Measurements from ENCODE around the gene UGT8. TPM values are rescaled to one million over a fixed set of nuclear protein-coding genes. Genes with fewer than 3 reads are reported as not detected.

UGT8 gene
- total RNA-seq, 1 experiment from 2014 or later: 14.8 TPM

GRCh38 chr4:114595921-114596320, 2.7 kb upstream of the UGT8 start:
- peaks cover 3 to 16% of the 10 kb centered on the region in 2 experiments; a peak in 3 of 4 replicates for H3K4me1 ChIP-seq (ENCODE audit: control insufficient read depth in 1 of 2, insufficient read depth in 2 of 2, low read length in 2 of 2)
- ATAC-seq (no peak), DNase-seq (ENCODE audit: low read depth, low spot score) (no peak)
- H3K4me2 ChIP-seq (ENCODE audit: low read length): no peak overlapping the region
- no peaks in the 10 kb centered on the region for H3K27me3 ChIP-seq (ENCODE audit: insufficient read depth, low read length)
- TF ChIP-seq EZH2phosphoT487 (IDR thresholded peaks at IDR 0.05; ENCODE audit: borderline replicate concordance): no peak
- no peak for TF ChIP-seq SRF (IDR thresholded peaks at IDR 0.05; ENCODE audit: low read depth)
- no peak for TF ChIP-seq REST (IDR thresholded peaks at IDR 0.05; ENCODE audit: low read depth)
- TF ChIP-seq CEBPB (IDR thresholded peaks at IDR 0.05; ENCODE audit: low read depth): no peak
- no peak for TF ChIP-seq ELF1 (IDR thresholded peaks at IDR 0.05; ENCODE audit: borderline replicate concordance, low read depth)
- no peak for TF ChIP-seq EZH2 (IDR thresholded peaks at IDR 0.05)
- TF ChIP-seq POLR2AphosphoS5 (IDR thresholded peaks at IDR 0.05; ENCODE audit: low read depth, low read length): no peak
- TF ChIP-seq ZBTB33 (IDR thresholded peaks at IDR 0.05; ENCODE audit: extremely low read depth, insufficient replicate concordance, low read length): no peak
- no peak for TF ChIP-seq RAD21 (IDR thresholded peaks at IDR 0.05; ENCODE audit: low read depth)
- no peak for TF ChIP-seq YY1 (IDR thresholded peaks at IDR 0.05; ENCODE audit: extremely low read depth, insufficient replicate concordance, low read depth, low read length)
- TF ChIP-seq ZFX (IDR thresholded peaks at IDR 0.05): no peak
- no peak for TF ChIP-seq EGR1 (IDR thresholded peaks at IDR 0.05; ENCODE audit: low read depth)
- H3K9ac ChIP-seq (ENCODE audit: low read length): no peak overlapping the region
- ChIA-PET CTCF (no interaction called here), RAD21 (ENCODE audit: low non-redundant PET in 1 of 2, low total read pairs in 2 of 2, uncharacterized antibody in 2 of 2, unreplicated experiment in 2 of 2) (no interaction called here), POLR2A (no interaction called here)
- intact Hi-C loops (cut with micrococcal nuclease): no loop called here
- H3K79me2 ChIP-seq (ENCODE audit: insufficient read depth, low read length): peaks cover 8% of the 10 kb centered on the region
- H3K36me3 ChIP-seq (ENCODE audit: control insufficient read depth in 1 of 2, insufficient read depth in 2 of 2, low read length in 2 of 2): no peaks in the 10 kb centered on the region
- no TSS peak for BruUV-seq (replicated peaks)
- no peak overlapping the region for H3K27ac ChIP-seq (ENCODE audit: low read depth, low read length)
- H3K9me2 ChIP-seq (ENCODE audit: insufficient read depth): no peaks in the 10 kb centered on the region
- no peaks in the 10 kb centered on the region for H4K20me1 ChIP-seq (ENCODE audit: insufficient read depth)
- H3K9me3 ChIP-seq (ENCODE audit: control insufficient read depth in 1 of 2, insufficient read depth in 1 of 2, low read depth in 1 of 2, low read length in 2 of 2): no peaks in the 10 kb centered on the region
- no peak overlapping the region for H3K4me3 ChIP-seq (replicated peaks in 1 of 2; ENCODE audit: low read depth in 1 of 2, low read length in 2 of 2)
- no peak overlapping the region for H2AFZ ChIP-seq (ENCODE audit: low read depth, low read length, poor library complexity, severe bottlenecking)

Data from HCT116 (cell line).